Ishikawa (cell line): ENCODE results near the gene HS3ST4.

Source experiments
- CEBPB ChIP-seq: IDR thresholded peaks from 2 replicates; pipeline ENCODE4 v1.6.1; 2012
- CREB1 ChIP-seq: IDR thresholded peaks from 2 replicates; pipeline ENCODE4 v1.6.1; 2012; ENCODE audit warnings: low read depth
- EGR1 ChIP-seq: IDR thresholded peaks from 2 replicates; pipeline ENCODE4 v1.6.1; 2012
- EP300 ChIP-seq: IDR thresholded peaks from 2 replicates; pipeline ENCODE4 v1.6.1; 2012; ENCODE audit warnings: borderline replicate concordance
- FOXM1 ChIP-seq: IDR thresholded peaks from 2 replicates; pipeline ENCODE4 v1.6.1; 2012; ENCODE audit warnings: low read depth, borderline replicate concordance
- NFIC ChIP-seq: IDR thresholded peaks from 2 replicates; pipeline ENCODE4 v1.6.1; 2012
- RAD21 ChIP-seq: IDR thresholded peaks from 2 replicates; pipeline ENCODE4 v1.6.1; 2012; ENCODE audit warnings: low read depth
- TAF1 ChIP-seq: IDR thresholded peaks from 2 replicates; pipeline ENCODE4 v1.6.1; 2012; ENCODE audit warnings: low read depth, mild to moderate bottlenecking
- TCF12 ChIP-seq: IDR thresholded peaks from 2 replicates; pipeline ENCODE4 v1.6.1; 2012; ENCODE audit warnings: low read depth
- TEAD4 ChIP-seq: IDR thresholded peaks from 2 replicates; pipeline ENCODE4 v1.6.1; 2012
- YY1 ChIP-seq: IDR thresholded peaks from 2 replicates; pipeline ENCODE4 v1.6.1; 2012; ENCODE audit warnings: low read depth
- ZBTB7A ChIP-seq: IDR thresholded peaks from 2 replicates; pipeline ENCODE4 v1.6.1; 2012; ENCODE audit warnings: low read depth
- TF ChIP-seq, protein P1 (sequence below): IDR thresholded peaks from 2 replicates; pipeline ENCODE4 v1.6.1; 2012
- TF ChIP-seq, protein P2 (sequence below): IDR thresholded peaks from 2 replicates; pipeline ENCODE4 v1.6.1; 2012; ENCODE audit warnings: low read depth, mild to moderate bottlenecking
- TF ChIP-seq, protein P3 (sequence below): IDR thresholded peaks from 2 replicates; pipeline ENCODE4 v1.6.1; 2012

HS3ST4 gene

GRCh38 chr16:26129997-26130396 lies 438.2 kb downstream of the HS3ST4 start:
- TF ChIP-seq EP300 (no peak), FOXM1 (no peak), EGR1 (no peak), TEAD4 (no peak), CEBPB (no peak), NFIC (no peak), RAD21 (no peak), TAF1 (no peak), ZBTB7A (no peak)
- TF ChIP-seq, protein P1, sequence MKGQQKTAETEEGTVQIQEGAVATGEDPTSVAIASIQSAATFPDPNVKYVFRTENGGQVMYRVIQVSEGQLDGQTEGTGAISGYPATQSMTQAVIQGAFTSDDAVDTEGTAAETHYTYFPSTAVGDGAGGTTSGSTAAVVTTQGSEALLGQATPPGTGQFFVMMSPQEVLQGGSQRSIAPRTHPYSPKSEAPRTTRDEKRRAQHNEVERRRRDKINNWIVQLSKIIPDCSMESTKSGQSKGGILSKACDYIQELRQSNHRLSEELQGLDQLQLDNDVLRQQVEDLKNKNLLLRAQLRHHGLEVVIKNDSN, result no peak
- TF ChIP-seq, protein P2, sequence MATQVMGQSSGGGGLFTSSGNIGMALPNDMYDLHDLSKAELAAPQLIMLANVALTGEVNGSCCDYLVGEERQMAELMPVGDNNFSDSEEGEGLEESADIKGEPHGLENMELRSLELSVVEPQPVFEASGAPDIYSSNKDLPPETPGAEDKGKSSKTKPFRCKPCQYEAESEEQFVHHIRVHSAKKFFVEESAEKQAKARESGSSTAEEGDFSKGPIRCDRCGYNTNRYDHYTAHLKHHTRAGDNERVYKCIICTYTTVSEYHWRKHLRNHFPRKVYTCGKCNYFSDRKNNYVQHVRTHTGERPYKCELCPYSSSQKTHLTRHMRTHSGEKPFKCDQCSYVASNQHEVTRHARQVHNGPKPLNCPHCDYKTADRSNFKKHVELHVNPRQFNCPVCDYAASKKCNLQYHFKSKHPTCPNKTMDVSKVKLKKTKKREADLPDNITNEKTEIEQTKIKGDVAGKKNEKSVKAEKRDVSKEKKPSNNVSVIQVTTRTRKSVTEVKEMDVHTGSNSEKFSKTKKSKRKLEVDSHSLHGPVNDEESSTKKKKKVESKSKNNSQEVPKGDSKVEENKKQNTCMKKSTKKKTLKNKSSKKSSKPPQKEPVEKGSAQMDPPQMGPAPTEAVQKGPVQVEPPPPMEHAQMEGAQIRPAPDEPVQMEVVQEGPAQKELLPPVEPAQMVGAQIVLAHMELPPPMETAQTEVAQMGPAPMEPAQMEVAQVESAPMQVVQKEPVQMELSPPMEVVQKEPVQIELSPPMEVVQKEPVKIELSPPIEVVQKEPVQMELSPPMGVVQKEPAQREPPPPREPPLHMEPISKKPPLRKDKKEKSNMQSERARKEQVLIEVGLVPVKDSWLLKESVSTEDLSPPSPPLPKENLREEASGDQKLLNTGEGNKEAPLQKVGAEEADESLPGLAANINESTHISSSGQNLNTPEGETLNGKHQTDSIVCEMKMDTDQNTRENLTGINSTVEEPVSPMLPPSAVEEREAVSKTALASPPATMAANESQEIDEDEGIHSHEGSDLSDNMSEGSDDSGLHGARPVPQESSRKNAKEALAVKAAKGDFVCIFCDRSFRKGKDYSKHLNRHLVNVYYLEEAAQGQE, result no peak

DNA sequence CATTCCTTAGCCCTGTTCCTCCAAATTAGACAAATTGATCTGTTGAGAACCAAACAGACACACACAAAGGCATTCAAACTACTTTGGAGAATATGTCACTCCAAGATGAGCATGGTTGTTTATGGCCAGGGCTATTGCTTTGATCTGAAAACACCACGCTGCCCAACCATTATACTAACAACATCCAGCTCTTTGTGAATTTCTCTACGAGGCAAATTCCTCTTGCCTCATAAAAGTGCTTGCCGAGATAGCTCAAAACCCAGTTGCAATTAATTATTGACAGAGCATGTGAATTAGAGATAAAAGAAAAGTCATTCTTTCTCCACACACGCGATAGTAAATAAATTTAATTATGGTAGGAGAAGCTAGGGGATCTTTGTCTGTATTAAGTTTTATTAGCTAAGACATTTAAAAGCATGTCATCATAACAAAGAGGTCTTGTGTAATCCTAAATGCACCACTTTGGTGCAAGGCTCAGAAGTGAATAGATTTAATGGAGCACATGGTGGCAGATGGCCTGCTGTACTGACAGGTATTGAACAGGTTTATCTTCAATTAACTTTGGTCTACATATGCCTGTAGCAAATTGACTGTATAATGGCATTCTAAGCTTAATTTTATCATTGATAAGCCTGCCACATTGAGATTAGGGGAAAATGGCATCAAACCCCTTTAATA lies 441.8 kb downstream of the HS3ST4 start:
- TF ChIP-seq FOXM1, result no peak

GRCh38 chr16:26134588-26134987 lies 442.8 kb downstream of the HS3ST4 start:
- TF ChIP-seq FOXM1, result no peak
- no peak for TF ChIP-seq ZBTB7A
- TF ChIP-seq, protein P2, result no peak
- TF ChIP-seq, protein P1, result no peak
- no peak for TF ChIP-seq EGR1
- TF ChIP-seq NFIC, result no peak
- no peak for TF ChIP-seq YY1
- TF ChIP-seq TCF12, result no peak
- TF ChIP-seq TEAD4, result no peak
- TF ChIP-seq EP300, result no peak
- no peak for TF ChIP-seq TAF1
- TF ChIP-seq CEBPB, result no peak
- no peak for TF ChIP-seq CREB1
- TF ChIP-seq RAD21, result no peak
- TF ChIP-seq, protein P3, sequence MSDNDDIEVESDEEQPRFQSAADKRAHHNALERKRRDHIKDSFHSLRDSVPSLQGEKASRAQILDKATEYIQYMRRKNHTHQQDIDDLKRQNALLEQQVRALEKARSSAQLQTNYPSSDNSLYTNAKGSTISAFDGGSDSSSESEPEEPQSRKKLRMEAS, result no peak

GRCh38 chr16:26137956-26138355 lies 446.2 kb downstream of the HS3ST4 start:
- TF ChIP-seq, protein P1, result no peak
- TF ChIP-seq, protein P2, result no peak
- TF ChIP-seq EP300 (no peak), TCF12 (no peak), YY1 (no peak), RAD21 (no peak), ZBTB7A (no peak), CEBPB (no peak), TAF1 (no peak), FOXM1 (no peak), TEAD4 (no peak)
- TF ChIP-seq, protein P3, result no peak
